ENCODE data around the gene SORCS1.

Gene SORCS1

DNA sequence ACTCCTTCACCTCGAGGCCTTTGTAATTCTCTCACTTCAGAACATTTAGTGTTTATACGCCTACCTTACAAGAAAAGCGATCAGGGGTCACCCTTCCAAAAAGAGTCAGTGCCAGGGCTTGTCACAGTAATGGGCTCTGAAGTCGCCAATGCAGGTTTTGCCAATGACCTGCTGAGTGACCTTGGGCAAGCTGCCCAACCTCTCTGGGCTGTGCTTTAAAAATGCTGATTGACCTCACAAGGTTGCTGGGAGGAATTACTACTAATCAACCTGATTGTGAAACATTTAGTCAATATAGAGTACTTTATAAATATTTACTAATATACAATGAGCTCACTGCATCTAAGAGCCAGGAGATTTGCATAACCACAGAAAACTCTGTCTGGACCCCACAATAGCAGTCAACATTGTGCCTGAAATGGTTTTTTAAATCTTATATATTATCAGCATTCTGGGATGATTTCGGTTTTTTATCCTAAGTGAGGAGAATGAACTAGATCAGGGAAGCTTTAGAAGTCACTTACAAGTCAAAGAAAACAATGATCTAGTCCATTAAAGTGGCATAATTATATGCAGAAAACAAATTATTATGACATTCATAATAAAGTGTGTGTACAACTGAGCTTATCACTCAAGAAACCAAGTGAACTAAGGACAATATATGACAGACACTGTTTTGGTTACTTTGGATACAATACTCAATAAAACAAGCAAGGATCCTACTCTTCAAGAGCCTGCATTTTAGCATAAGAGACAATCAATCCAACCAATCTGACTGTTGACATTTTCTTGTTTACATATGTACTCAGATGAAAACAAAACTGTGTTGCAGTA lies 290.5 kb downstream of the SORCS1 start:
- no peak for DNase-seq

DNA sequence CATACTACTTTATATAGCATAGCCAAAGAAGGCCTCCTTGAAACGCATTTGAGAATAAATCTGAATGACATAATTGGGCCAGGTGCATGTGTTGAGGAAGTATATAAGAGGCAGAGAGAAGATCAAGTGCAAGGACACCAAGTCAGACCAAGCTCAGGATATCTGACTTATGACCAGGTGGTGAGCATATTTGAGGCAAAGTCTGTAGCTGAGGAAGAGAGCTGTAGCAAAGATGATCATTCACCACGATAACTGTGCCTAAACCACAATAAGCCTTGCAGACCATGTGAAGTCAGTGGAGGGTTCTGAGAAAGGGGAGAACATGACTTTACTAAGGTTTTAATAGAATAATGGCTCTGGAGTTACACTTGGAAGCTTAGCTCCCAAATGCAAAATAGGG lies 292.3 kb downstream of the SORCS1 start:
- no peak for DNase-seq

DNA sequence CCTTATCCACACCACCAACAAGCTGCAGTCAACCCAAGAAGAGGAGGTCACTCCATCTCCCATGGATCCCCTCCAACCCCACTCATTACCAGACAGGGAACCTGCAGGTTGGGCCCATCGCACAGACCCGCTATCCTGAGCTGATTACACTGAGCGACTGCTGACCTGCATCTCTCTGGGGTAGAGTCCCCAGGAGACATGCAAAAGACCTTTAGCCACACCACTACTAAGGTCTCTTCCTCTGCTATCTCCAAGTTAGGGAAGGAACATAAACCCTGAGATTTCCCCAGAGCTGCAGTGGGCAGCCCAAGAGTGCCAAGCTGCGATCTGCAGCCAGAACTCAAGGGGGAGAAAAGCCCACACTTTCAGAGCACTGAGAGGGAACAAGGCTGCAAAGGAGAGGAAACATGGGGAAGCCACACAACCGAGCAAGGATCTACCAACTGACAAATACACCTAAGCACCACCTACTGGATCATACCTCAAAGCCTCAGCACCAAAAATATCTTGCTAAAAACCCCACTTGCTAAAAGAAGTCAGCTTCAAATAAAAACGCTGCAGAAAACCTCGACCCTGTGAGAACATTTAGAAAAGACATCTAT lies 298.2 kb downstream of the SORCS1 start:
- DNase-seq = no peak

DNA sequence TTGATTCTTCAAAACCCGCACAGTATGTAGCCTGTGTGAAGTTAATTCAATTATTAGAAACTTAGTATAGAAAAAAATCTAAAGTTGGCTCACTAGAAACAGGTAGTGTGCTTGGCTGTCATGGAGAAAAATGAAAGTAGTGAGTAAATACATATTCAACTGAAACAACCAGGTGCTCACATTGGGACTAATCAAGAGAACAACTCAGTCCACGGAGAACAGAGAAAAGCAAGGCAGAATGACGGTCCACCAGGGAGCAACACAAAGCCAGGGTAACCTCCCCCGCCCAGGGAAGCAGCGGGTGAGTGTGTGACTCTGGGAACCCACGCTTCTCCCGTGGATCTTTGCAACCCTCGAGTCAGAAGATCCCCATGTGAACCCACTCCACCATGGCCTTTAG lies 300.5 kb downstream of the SORCS1 start:
- no peak for DNase-seq

DNA sequence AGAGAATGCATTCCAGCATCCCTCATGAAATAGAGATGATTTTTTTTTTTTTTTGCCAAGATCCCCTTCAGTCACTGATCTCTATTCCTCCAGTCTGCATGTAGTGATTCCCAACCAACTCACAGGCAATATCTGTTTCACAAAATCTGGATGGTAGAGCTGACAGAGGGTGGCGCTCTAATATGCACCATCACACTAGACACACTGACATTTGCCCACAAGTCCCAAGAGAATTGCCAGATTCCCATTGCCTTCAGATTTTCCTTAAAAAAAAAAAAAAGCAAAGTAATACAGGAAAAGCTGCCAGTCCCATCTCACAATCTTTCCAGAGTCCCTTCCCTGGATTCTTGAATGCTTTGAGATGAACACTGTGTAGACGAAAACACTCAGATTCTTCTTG lies 301.0 kb downstream of the SORCS1 start:
- no peak for DNase-seq

DNA sequence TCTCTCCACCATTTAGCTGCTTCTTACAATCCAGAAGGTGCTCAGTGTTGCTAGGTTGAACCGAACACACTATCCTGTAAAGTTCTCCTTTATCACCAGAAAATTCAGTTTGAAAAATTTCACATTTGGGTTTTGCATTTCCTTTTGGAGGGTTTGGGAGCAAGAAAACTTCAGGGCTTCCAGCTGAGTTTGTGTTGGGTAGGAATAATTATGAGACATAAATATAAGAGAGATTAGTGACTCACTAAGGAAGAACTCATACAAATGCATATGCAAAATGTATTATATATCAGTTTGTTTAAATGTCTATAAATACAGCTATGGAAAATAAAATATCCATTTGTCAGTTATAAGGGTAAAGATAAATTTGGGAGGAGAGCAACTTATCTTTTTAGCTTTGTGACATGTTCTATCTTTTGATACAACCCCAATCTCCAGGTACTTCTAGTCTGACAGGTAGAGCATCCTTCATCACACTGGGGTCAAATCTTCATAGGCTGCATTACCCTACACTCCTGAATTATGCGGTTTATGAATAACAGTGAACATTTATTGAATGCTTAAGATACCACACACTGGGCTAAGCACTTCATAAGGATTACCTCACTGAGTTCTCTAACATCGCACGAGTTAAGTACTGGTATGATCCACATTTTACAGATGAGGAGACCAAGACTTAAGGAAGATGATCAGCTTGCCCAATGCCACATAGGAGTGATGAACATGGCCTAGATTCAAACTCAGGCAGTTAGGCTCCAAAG lies 304.4 kb downstream of the SORCS1 start:
- no peak for DNase-seq

DNA sequence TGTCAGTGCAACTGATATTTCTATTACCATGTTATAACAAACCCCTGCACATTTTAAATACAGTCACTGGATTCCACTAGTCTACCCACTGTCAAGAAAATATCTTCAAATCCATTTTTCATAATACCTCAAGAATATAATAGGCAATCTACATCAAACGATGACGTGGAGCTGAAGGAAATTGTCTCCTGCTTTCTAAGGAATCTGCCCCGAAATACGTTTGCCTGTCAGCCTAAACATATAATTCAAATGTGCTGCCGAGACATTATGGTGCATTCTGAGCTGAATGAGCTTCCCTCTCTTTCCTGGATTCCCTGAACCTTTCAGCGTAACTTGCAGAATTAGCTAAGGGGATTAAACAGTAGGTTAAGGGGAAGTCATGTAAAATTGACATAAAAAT lies 306.8 kb downstream of the SORCS1 start:
- no peak for DNase-seq

DNA sequence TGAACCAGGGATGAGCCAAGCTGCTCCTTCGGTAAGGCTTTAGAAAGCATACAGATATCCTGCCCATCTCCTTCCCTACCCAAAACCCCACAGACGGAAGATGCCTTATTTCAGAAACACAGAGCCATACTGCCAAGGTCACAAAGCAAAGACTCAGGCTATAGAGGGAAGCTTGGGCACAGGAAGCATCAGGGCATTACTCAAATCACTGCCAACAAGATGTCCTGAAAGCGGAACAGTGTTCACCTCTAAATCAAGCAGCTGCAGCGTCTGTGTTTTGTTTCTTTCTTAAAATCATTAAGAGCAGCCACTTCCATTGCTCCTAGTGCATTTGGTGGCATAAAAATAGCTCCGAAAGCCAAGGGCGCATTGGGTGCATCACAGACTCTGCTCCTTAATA lies 307.3 kb downstream of the SORCS1 start:
- DNase-seq = no peak

DNA sequence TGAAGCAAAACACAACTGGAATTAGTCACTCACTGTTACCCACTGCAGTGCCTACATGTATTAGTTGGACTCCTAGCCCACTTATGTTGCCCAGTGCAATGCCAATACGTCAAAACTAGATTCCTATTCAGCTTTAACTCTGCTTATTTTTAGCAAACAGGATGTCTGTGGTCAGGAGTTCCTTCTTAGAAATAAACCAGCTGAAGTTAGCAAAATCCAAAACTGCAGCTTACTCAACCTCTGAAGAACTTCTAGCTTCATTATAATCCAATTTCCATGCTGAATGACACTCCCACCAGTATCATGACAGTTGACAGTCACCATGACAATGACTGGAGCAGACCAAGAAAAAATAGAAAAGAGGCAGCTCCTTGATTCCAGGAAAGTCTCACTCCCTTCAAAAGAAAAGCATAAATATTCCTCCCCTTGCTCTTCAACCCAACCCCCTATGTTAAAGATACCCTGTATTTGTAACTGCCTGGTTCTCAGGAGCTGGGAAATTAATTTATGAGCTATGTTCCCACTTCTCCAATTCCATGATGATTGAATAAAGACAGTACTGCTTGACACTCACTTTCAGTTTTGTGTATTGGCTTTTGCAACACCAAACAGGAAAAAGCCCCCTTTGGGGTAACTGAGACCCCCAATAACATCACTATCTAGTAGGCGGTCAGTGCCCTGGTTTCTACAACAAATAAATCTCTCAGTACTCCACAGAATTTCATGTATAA lies 327.4 kb downstream of the SORCS1 start:
- DNase-seq = no peak

DNA sequence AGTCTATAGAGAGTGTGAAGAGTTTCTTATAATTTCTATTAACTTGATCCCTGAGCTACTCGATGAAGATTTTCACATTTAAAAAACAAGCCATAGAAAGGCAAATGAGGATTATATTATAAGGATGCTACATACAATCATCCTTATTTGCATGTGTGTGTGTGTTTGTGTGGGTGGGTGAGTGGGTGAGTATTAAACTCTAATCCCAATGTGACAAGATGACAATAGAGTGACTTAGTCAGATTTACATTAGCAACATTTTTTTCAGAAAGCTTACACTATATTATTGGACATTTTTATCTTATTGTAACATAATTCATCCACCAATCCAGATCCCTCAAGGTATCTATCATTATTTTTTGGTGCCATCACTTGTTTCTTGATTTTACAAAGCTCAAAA lies 331.7 kb downstream of the SORCS1 start:
- DNase-seq = no peak

DNA sequence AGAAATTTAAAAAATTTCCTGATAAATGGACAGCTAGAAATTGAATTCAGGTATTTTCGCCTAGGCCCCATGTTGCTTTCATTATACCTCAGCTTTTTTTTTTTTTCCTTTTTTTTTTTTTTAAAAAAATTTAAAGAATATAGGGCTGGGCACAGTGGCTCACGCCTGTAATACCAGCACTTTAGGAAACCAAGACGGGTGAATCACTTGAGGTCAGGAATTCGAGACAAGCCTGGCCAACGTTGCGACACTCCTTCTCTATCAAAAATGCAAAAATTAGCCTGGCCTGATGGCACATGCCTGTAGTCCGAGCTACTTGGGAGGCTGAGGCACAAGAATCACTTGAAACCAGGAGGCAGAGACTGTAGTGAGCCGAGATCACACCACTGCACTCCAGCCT lies 334.0 kb downstream of the SORCS1 start:
- no peak for DNase-seq

DNA sequence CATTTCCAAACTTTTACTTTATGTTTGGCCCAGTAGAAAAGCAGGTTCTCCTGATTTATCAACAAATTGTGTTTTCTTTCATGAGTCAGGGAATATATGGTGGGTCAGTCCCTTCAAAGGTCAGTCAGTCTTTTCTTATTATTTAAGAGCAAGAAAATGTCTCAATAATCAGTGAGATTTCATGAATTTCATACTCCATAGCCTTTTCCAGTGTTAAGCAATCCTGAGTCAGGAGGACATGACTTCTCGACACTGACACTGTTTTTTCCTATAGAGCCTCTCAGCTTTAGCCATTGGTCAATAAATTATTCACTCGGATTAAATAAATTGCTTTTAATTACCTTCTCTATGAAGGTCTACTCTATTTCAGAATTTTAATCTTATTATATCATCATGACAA lies 334.5 kb downstream of the SORCS1 start:
- no peak for DNase-seq

DNA sequence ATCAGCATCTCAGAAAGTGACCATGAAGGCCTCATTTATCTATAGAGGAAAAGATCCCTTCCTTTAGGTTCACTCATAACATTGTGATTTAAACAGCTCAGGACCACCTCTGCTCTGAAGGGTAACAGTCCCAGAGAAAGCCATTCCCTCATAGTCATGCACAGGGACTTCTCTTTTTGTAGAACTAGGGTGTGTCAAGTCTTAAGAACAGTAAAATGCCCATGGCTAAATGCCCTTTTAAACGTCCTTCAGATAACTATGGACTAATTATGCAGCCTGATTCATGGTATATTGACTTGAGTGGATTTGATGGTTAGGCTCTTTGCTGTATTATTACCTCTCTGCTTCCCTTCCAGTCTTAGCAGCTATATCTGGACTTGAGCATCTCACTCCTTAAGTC lies 337.8 kb downstream of the SORCS1 start:
- no peak for DNase-seq

DNA sequence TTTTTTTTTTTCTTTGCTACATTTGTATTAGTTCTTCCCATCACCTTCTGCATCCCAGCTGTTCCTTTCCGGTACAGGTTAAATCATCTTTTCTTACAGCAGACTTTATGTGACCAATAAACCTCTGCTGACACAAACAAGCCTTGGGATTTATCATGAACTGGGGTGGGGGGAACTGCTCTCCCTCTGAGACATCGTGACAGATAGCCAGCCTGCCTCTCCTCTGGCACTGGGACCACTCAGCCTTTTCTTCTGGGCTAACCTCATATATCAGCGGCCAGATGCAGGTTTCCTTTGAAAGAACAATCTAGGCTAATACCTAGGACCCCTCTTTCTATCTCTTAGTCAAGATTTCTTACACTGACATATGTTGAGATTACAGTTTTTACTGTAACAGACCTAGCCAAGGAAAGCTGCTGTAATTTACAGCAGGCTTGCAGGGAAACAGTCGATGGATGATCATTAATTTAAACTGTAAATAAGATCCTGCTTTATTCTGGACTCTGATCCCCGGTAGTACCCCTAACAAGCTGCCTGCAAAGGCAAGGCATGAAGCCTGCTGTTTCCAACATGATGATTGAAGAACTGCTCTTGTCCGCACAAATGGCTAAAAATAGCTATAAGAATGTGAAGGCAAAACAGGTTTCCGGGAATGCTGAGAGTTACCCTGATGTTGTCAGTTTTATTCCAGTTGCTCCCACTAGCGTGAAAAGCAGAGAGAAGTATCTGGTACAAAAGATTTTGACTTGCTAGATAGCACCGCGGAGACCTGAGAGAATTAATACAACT lies 338.7 kb downstream of the SORCS1 start:
- no peak for DNase-seq

DNA sequence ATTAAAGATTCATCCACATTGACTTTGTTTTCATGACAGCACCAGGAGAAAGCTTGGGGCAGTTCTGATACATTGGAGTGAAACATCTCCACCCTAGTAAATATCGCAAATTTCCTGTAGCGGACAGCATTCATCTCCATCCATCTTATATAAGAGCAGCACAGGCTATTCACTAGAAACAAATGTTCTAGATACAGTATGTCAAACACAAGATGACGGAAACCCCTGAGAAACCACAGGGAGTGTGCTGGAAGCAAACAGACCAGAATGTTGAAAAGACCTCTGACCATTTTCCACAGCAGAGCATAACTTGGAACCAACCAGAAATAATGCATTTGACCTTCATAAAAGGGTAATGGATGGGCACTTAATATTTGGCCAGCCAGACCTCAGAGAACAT lies 343.9 kb downstream of the SORCS1 start:
- DNase-seq = no peak

DNA sequence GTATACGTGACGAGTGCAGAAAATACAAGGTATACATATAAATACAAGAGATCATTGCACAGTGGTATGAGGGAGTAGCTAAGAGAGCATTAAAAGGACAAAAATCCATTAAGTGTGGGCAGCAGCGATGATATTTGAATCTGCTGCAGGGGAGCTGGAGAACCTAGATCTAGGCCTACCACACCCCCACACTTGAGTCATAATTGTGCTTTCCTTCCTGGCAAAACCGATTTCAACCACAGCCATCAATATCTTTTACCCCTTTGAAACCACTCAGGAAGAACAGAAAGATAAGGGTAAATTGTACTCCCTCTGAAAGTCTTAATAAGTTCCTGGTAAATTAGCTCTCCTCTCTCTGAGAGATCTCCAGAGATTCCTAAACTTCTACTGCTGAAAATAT lies 345.0 kb downstream of the SORCS1 start:
- DNase-seq = no peak

DNA sequence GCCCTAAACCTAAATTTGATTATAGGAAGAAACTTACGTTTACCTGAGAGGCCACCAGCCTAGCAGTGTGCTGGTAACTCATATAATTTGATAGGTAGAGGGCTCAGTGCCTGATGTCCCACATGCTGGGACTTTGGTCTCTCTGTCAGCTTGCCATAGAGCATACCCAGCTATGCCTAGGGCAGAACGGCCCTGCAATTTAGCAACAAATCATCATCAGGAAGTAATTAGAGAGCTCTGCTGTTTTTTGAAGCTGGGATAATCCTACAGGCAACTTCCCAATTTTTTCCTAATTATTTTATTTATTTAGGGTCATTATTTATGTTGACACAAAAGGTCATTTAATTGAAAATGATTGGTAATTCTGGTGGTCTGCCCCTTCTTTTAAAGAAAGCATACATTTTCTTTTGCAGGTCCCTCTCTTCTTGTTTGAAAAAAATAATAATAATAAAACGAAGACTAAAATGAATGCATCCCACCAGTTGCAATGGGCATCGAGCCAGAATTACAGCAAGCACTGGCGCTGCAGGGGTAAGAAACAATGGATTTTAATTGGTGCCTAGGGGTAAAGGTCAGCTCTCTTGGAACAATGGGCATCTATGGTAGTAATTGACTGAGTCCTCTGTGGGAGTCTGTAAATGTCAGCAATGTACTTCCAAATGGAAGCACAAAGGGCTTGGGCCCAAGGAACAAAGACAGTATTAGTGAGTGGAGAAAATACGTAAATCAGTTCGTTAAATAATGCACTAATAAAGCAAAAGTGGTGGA lies 348.0 kb downstream of the SORCS1 start:
- DNase-seq = no peak

DNA sequence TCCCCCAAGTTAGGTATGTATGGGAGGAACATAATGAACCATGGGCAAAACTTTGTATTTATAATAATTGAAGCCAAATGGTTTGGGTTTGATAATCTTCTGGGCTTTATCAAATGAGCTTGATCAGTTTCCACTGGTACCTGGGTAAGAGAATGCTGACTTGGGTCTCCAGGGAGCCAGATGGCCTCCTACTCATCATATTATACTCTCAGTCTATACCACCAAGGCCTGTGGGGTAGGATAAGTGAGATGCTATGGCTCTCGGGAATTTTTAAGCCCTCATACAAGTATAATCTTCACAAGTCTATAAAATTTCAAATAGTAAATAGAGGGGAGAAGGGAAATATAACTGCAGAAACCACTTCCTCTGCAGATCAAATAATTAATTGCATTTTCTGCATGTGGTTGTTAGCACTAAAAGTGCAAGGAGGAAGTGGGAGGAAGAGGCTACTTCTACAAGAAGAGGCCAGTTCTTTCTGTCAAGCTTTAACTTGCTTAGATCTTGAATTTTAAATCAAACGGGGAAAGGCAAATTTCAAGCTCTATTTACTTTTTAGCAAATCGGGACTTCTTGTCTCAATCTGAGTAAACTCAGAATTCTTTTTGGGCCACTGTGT lies 349.0 kb downstream of the SORCS1 start:
- DNase-seq = no peak

DNA sequence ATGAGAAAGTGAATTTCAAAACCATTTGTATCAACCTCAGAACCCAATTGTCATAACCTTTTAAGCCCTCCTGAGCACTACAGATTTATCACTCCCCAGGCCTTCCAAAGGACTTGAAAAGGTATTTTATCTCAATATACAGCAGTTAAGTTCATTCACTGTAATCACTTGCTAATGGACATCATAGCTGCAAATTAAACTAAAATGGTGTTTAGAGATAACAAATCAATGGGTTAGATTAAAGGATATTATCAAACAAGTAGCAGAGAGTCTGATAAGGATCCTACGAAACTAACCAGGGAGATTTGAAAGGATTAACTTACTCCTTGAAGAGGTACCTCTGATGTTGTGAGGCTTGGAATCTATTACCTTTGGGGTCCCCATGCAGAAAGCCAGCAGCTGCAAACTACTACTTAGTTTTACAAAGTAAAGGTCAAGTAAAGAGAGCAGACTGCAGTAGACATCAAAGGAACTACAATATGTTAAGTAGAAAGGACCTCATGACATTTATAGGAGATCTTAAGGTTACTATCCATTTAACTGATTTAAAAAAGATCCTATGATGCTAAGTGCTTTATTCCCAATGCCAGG lies 359.4 kb downstream of the SORCS1 start:
- no peak for DNase-seq

DNA sequence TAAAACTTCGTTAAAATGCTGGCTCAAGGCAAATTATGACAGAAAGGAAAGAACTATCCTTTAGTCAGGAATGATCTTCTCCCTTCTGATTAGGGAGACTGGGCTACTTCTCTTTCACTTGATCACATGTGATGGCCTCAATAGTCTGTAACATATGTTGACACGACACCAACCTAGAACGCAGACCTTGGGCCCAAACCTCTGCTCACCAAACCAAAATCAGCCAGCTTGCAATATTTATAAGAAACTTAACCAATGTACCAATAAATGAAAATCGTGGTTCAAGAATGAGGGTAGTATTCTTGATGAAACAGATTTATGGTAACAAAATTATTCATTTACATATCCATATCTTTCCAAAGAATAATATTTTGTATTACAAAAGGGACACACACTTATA lies 361.6 kb downstream of the SORCS1 start:
- no peak for DNase-seq

DNA sequence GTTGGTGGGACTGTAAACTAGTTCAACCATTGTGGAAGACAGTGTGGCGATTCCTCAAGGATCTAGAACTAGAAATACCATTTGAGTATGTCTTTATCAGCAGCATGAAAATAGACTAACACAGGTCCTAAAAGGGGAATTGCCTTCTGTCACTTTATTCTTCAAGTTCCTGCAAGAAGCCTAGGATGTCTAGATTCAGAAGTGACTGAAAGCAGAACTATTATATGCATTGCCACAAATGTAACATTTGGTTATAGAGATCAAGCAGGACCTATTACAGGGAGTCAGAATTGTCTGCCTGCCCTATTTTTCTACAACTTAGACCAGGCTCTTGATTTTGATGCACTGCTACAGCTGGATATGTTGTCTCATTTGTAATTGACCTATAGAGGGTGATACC lies 364.7 kb downstream of the SORCS1 start:
- no peak for DNase-seq
